ENCODE data around the gene HOXB8.

DNA sequence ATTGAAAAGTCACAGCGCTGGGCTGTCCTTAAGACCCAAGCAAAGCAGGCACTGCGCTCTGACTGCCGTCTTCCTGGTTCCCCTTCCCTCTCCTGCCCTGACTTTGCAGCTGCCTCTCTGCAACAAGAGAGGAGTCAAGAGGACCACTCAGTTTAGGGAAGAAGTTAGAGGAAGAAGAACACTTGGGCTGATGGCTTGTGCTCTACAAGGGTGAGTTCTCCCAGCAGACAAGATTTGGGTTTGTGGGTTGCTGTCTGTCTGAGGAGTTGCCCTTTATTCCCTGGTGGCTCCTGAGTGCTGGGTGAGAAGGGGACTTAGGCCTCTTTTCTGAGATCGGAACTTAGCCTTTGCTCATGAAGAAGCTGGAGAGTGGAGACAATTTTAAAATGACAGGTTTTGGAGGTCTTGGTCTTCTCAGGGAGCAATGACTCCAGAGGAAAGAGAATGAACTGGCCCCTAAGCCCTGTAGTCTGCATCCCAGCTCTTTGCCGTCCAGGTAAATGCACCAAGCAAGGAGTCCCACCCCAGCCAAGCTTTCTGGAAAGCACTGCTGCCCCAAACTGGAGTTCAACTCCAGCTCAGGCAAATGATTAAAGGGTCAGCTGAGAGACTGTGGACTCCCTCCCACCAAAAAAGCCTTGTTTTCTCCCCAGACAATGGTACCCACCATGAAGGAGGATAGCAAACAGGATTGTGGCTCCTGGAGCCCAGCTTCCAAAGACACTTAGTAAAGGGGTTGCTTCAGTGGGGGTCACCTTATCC lies 13.7 kb upstream of the HOXB8 start:
- TF ChIP-seq, protein P1, sequence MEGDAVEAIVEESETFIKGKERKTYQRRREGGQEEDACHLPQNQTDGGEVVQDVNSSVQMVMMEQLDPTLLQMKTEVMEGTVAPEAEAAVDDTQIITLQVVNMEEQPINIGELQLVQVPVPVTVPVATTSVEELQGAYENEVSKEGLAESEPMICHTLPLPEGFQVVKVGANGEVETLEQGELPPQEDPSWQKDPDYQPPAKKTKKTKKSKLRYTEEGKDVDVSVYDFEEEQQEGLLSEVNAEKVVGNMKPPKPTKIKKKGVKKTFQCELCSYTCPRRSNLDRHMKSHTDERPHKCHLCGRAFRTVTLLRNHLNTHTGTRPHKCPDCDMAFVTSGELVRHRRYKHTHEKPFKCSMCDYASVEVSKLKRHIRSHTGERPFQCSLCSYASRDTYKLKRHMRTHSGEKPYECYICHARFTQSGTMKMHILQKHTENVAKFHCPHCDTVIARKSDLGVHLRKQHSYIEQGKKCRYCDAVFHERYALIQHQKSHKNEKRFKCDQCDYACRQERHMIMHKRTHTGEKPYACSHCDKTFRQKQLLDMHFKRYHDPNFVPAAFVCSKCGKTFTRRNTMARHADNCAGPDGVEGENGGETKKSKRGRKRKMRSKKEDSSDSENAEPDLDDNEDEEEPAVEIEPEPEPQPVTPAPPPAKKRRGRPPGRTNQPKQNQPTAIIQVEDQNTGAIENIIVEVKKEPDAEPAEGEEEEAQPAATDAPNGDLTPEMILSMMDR (IDR thresholded peaks at IDR 0.05) = no peak
- TF ChIP-seq POLR2A (IDR thresholded peaks at IDR 0.05) = no peak
